Kidney epithelial cell (primary cell): ENCODE results near the gene POMT2. TPM values are rescaled to one million over a fixed set of nuclear protein-coding genes. Genes with fewer than 3 reads are reported as not detected.
"Not testable (repeated sequence)": the region's sequence is repeated elsewhere in the genome, so short reads cannot be mapped to it uniquely, and the experiment has no call there.

ENCODE experiments used
- DNase-seq: peaks from one replicate; pipeline ENCODE4 v3.0.0-alpha.2; 2010; ENCODE audit warnings: low read depth
- H3K27me3 ChIP-seq: 2 replicates; pipeline ENCODE4 v1.6.0; 2011; ENCODE audit warnings: low read length; ENCODE audit not compliant: control insufficient read depth, insufficient read depth
- H3K36me3 ChIP-seq: 2 replicates; pipeline ENCODE4 v1.5.1; 2011; ENCODE audit warnings: low read length; ENCODE audit not compliant: control insufficient read depth, insufficient read depth
- H3K4me3 ChIP-seq: 2 replicates; pipeline ENCODE4 v1.5.1; 2011; ENCODE audit warnings: low read depth, mild to moderate bottlenecking, control low read depth, low read length
- CTCF ChIP-seq: IDR thresholded peaks from 2 replicates; pipeline ENCODE4 v1.5.1; 2011; ENCODE audit warnings: mild to moderate bottlenecking, moderate library complexity, low read length, control low read depth, inconsistent platforms; ENCODE audit not compliant: insufficient read depth, poor library complexity, severe bottlenecking
- total RNA-seq: library from RNA; depleted of rRNA; stranded (reverse); fragments of >200 nt; gene quantifications from 2 replicates; pipeline ENCODE4 v1.2.3, GENCODE V29; 2015

The POMT2 gene
- total RNA-seq, 1 donor from 2014 or later = 21.5 TPM

DNA sequence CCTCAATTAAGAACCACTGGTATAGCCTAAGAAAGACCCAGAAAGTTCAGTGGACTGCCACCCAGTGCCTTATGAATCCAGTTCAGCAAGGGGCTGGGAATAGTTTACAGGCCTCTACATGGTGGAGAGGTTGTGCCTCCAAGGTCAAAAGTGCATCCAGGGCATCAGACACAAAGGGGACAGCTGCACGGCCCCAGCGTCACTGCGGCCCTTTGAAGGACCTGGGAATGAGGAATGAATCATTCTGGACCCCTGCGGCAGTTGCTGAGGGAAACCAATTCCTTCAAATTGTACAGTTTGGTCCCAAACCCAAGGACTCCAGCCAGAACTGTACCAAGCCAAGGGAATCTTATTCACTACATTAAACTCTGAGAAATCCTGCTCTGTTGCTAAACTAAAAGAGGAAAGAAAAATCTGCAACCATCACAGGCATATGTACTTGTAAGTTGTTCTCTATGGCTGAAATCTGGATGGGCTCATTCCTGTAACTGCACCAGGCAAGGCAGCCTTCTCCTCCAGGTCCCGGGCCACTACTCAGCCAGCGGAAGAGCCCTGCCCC lies 38.8 kb downstream of the POMT2 start:
- TF ChIP-seq CTCF = no peak
- Histone ChIP-seq H3K27me3 (no peaks in the 10 kb centered on the region), H3K4me3 (no peak overlapping the region), H3K36me3 (peaks cover 1% of the 10 kb centered on the region)
- DNase-seq = no peak

DNA sequence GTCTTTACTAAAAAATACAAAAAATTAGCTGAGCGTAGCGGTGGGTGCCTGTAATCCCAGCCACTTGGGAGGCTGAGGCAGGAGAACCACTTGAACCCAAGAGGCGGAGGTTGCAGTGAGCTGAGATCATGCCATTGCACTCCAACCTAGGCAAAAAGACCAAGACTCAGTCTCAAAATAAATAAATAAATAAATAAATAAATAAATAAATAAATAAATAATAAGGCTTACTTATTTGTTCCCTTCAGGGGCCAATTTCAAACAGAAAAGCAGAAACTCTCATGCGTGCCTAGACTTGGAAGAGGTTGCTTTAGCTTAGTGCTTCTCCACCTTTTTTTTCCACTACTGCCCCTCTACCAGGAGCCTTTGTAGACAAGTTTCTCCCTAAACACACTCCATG lies 39.8 kb downstream of the POMT2 start:
- DNase-seq, H3K36me3 ChIP-seq, H3K4me3 ChIP-seq, H3K27me3 ChIP-seq: not testable (repeated sequence)

- no peak overlapping the region for H3K4me3 ChIP-seq
- TF ChIP-seq CTCF = no peak
- H3K27me3 ChIP-seq = no peaks in the 10 kb centered on the region
- H3K36me3 ChIP-seq = peaks cover 1% of the 10 kb centered on the region
- no peak for DNase-seq
Observed at GRCh38 chr14:77279719-77280118, 41.0 kb downstream of the POMT2 start.

- peak; percentile 1 for TF ChIP-seq CTCF
- Histone ChIP-seq H3K4me3 (no peak overlapping the region), H3K36me3 (peaks cover 1% of the 10 kb centered on the region), H3K27me3 (no peaks in the 10 kb centered on the region)
- no peak for DNase-seq
Observed at GRCh38 chr14:77278461-77279230, 42.0 kb downstream of the POMT2 start.

GRCh38 chr14:77276959-77277358 lies 43.7 kb downstream of the POMT2 start:
- no peak for DNase-seq
- Histone ChIP-seq H3K4me3 (no peak overlapping the region), H3K36me3 (peaks cover 1% of the 10 kb centered on the region), H3K27me3 (no peaks in the 10 kb centered on the region)
- TF ChIP-seq CTCF = no peak

- peaks cover 1% of the 10 kb centered on the region for H3K36me3 ChIP-seq
- H3K4me3 ChIP-seq = no peak overlapping the region
- H3K27me3 ChIP-seq = peaks cover 2% of the 10 kb centered on the region
- DNase-seq = no peak
- no peak for TF ChIP-seq CTCF
Observed at GRCh38 chr14:77276295-77276935, 44.3 kb downstream of the POMT2 start.
